ENCODE measurements around the gene LSM14A. TPM values are rescaled to one million over a fixed set of nuclear protein-coding genes. Genes with fewer than 3 reads are reported as not detected.
"Not testable (repeated sequence)": the region's sequence is repeated elsewhere in the genome, so short reads cannot be mapped to it uniquely, and the experiment has no call there.

LSM14A gene
- total RNA-seq, 1 donor from 2014 or later: 86.3 TPM

DNA sequence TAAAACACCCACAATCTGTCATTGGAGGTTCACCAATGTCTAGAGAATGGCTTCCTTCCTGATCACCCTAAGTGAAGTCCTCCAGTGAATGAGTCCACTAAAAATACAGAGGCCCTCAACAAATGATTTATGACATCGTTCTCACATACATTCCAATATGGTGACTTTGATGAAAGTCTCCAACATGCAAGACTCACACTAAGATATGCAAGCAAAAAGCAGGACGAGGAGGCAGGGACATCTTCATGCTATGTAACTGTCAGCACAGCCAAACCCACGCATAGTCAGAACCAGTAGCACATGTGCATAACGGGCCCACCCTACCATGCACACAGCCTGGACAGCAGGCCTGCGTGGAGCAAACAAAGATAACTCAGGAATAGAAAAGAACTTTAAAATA is 16.6 kb upstream of the LSM14A start:
- DNase-seq (ENCODE audit: extremely low read depth, low read depth, low spot score): no peak

DNA sequence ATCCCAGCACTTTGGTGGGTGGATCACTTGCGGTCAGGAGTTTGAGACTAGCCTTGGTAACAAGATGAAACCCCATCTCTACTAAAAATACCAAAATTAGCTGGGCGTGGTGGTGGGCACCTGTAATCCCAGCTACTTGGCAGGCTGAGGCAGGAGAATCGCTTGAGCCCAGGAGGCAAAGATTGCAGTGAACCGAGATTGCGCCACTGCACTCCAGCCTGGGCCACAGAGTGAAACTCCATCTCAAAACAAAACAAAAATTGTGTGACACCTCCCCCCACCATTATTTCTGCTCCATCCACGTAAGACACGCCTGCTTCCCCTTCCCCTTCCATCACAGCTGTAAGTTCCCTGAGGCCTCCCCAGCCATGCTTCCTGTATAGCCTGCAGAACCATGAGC is 13.3 kb upstream of the LSM14A start:
- not testable (repeated sequence) for DNase-seq (ENCODE audit: extremely low read depth, low read depth, low spot score)

DNA sequence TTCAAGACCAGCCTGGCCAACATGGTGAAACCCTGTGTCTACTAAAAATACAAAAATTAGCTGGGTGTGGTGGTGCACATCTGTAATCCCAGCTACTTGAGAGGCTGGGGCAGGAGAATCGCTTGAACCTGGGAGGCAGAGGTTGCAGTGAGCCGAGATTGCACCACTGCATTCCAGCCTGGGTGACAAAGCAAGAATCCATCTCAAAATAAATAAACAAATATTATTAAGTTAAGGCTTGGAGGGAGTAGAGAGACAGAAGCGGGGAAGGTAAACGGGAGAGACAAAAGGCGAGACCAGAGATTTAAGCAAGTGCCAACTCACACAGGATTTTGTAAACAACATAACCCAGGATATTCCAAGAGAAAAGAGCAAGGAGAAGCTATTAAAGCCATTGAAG is 12.8 kb upstream of the LSM14A start:
- not testable (repeated sequence) for DNase-seq (ENCODE audit: extremely low read depth, low read depth, low spot score)

DNA sequence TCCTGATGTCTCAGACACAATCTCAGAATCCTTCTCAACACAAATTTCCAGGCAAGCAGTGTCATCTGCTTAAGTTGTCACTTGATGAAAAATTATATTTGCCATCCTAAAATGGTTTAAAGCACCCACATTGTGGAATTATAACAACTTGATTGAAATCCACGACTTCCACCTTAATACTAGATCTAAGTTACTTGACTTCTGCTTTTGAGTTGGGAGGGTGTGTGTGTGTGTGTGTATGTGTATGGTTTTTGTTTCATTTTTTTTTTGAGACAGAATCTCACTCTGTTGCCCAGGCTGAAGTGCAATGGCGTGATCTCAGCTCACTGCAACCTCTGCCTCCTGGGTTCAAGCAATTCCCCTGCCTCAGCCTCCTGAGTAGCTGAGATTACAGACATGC is 10.4 kb upstream of the LSM14A start:
- not testable (repeated sequence) for DNase-seq (ENCODE audit: extremely low read depth, low read depth, low spot score)

DNA sequence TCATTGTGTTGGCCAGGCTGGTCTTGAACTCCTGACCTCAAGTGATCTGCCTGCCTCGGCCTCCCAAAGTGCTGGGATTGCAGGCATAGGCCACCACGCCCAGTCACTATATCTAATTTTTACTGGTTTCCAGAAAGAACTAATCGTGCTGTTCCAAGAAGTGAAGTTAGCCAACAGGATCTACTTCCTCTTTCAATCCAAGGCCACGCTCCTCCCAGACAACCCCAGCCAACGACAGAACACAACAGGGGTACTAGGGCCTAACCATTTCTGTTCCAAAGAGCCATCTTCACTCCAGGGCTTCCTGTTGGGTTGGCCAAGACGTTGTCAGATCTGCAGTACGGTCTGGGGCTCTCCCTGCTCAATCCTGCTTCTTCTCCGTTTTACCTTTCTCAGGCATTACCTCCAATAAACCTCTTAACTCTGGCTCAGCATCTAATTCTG is 7.0 kb upstream of the LSM14A start:
- DNase-seq (ENCODE audit: extremely low read depth, low read depth, low spot score): no peak

DNA sequence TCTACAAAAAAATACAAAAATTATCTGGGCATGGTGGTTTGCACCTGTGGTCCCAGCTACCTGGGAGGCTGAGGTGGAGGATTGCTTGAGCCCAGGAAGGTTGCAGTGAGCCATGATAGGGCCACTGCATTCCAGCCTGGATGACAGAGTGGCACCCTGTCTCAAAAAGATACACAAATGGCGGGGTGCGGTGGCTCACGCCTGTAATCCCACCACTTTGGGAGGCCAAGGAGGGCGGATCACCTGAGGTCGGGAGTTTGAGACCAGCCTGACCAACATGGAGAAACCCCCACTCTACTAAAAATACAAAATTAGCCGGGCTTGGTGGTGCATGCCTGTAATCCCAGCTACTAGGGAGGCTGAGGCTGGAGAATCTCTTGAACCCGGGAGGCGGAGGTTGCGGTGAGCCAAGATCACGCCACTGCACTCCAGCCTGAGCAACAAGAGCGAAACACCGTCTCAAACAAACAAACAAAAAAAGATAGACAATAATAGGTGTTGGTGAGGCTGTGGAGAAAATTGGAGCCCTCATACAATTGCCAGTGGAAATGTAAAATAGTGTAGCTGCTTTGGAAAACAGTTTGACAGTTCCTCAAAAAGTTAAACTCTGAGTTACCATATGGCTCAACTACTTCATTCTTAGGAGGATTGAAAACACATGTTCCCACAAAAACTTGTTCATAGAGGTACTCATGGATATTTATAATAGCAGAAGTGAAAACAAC is 2.7 kb upstream of the LSM14A start:
- DNase-seq (ENCODE audit: extremely low read depth, low read depth, low spot score): not testable (repeated sequence)

DNA sequence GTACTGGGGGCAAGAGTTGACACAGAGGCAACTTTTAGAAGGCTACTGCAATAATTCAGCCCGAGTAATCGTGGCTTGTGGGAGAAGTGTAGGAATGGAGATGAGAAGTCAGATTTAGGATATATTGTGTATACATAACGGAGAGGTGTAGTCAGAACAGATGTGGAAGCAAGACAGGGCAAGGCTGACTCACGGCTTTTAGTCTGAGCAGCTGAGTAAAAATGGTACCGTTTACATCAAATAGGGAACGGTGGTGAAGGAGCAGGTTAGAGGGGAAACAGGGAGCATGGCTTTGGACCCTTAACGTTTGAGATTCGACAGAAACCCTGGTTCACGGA is 796 bp upstream of the LSM14A start:
- no peak for DNase-seq (ENCODE audit: extremely low read depth, low read depth, low spot score)

DNA sequence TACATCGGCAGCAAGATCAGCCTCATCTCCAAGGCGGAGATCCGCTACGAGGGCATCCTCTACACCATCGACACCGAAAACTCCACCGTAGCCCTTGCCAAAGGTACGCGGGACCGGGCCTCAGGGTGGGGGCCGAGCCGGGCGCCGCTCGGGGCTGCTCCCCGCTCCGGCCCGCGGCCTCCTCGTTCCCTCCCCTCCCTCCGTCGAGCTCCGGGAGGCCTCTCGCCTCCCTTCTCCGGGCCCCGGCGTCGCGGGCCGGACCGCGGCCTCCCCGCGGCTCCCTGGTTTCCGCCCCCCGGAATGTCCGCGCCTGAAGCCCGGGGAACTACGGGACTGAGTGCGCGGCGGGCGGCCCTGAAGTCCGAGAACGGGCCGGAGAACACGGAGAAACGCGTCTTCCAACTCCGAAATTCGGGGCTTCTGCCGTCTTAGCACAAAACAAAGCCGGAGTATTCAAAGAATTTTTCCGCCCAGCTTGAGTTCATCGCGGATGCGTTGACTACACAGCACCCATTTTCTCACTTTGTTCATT is 423 bp downstream of the LSM14A start:
- no peak for DNase-seq (ENCODE audit: extremely low read depth, low read depth, low spot score)

DNA sequence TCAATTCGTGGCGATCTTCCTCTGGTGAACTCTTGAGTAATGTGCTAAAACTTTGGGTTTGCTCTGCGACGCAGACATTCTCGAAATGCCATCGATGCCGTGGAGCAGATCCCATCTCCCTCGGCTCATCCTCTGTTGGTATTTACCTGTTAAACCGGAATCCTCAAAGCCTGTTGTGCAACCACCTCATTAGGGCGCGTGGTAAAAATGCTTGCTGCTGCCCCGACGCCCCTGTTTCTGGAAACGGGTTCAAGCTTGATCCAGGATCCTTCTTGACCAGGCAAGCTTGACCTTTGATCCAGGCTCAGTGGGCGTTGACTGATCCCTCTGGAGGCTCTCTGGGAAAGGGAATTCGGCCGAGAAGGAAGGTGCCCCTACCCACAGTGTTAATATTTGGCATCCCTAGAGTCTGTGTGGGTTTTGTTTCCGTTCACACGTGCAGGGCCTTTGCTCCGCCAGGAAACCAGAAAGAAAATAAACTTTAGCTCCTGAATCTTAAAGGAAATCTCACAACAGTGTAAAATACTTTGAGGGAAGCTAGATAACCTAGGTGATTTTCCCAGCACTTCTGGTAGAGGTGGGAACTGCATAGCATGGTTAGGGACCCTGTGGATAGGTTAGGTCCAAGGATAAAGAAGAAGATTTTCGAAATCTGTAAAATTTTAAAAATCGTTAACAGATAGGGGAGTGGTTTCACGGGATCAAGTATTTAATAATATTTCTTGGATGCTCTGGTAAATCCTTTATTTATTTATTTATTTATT is 1.1 kb downstream of the LSM14A start:
- DNase-seq (ENCODE audit: extremely low read depth, low read depth, low spot score): no peak

DNA sequence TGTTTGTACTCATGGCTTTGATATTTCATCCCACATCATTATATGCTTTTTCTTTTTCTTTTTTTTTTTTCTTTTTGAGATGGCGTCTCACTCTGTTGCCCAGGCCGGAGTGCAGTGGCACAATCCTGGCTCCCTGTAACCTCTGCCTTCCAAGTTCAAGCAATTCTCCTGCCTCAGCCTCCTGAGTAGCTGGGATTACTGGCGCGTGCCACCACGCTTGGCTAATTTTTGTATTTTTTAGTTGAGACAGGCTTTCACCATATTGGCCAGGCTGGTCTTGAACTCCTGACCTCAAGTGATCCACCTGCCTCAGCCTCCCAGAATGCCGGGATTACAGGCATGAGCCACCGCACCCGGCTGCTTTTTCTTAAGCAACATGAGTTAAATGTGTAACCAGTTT is 2.9 kb downstream of the LSM14A start:
- DNase-seq (ENCODE audit: extremely low read depth, low read depth, low spot score): not testable (repeated sequence)

DNA sequence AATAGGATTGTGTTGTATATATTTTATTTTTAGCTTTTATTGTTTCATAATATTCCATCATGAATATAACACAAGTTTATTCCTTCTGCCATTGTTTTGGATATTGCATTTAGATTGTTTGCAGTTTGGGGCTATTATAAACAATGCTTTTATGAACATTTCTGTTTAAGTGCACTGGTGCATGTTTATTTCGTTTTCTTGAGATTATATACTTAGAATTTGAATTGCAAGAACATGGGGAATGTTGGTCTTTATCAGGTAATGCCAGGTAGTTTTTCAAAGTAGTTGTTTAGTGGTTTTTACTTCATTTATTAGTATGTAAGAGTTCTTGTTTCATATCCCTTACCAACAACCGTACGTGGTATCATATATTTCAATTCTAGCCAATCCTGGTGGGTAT is 4.3 kb downstream of the LSM14A start:
- no peak for DNase-seq (ENCODE audit: extremely low read depth, low read depth, low spot score)

DNA sequence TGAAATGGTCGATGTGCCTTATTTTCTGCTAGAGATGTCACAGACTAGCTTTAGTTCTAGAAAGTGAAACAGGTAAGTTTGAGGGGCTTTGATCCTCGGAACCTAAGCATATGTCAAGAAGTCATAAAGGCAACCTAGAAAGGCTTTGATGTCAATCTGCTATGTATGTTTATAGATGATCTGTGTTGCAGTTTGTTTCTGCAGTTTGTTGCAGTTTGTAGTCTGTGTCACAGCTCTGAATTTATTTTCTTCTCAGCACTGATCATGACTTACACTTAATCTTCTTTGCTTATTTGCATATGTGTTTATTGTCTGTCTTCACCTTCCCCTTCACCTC is 5.9 kb downstream of the LSM14A start:
- DNase-seq (ENCODE audit: extremely low read depth, low read depth, low spot score): no peak

DNA sequence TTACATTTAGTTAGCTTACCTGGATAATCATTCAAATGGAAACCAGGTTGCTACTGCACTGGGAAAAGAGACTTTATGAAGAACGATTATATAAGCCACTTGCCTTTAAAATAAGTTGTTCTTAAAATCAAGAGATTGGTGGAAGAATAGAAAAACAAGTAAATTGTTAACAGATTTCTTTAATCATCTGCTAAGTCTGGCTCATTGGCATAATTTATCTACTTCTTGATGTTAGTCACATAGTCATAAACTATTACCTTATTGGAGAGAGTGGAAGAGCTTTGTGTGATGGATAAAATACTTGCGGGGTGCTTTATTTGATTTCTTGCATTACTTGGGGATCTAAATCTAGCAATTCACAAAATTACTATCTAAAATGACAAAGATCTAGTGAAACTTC is 6.8 kb downstream of the LSM14A start:
- no peak for DNase-seq (ENCODE audit: extremely low read depth, low read depth, low spot score)

DNA sequence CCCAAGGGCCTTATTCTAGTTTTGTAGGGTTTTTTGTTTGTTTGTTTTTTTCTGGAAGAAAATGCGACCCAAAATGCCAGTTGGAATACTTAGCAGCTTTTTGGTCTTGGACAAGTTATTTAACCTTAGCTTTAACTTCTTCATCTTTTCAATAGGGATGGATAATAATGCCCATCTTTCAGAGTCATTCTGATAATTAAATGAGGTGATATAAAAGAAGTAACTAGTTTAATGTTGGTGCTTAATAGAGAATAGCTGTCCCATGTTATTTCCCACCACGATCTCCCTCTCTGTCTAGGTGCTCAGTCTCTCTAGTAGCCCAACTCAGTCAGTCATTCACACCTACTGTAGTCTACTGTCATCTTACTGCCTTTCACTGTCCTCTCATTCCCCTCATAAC is 8.0 kb downstream of the LSM14A start:
- no peak for DNase-seq (ENCODE audit: extremely low read depth, low read depth, low spot score)

DNA sequence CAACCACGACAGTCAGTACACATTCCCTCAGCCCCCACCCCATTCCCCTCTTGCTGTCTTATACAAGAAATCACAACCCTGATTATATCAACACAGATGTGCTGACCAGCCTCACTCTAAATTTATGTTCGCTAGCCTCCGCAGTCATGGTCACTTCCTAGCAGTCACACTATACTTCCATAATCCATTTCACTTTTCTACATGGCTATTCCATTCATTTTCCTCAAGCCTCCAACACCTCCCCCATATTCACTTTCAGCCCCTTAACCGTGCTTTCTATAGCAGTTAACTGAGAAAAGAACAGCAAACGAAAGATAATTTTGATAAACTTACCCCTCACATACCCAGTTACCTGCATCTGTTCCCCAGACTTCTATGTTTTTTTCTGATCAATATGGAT is 8.4 kb downstream of the LSM14A start:
- no peak for DNase-seq (ENCODE audit: extremely low read depth, low read depth, low spot score)

DNA sequence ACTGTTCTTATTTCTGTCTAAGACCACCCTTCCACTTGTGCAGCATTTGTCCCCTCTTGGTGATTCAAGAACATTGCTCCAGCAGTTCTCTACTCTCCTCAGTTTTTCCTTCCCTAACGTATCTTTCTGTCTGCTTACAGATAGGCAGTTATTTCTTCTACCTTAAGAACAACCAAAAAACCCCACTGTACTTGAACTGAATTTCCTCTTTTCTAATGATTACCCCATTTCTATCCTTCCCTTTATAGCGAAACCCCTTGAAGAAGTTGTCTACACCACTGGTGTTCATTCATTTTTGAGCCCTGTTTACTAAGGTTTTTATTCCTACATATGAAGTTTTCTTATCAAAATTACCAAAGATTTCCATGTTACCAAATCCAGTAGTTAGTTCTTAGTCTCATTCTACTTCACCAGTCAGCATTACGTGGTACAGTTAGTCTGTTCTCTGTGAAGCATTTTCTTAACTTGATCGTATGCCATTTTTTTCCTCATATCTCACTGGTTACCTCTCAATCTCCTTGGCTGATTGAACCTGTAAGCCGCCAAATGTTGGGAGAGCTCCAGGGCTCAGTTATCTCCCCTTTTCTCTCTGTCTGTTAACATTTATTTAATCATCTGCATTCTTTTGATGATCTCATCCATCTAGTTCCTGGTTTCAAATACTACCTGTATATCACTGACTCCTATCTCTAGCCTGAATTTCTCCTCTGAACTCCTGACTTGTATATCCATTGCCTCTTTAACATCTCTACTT is 9.0 kb downstream of the LSM14A start:
- no peak for DNase-seq (ENCODE audit: extremely low read depth, low read depth, low spot score)

DNA sequence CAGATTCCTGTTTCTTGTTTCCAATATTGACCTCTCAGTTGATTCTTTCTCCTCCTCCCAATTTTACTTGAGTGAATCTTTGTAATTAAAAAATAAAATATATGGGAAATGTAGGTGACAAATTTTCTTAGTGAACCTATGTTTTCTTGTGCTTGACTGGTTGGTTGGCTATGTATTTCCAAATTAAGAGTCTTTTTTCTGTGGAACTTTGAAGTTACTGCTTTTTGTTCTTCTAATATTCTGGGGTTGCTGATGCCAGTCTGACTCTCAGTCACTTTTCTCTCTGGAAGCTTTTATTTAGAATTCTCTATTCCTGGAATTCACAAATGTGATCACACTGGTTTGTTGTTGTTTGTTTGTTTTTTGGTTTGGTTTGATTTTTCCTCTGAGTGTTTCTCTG is 9.8 kb downstream of the LSM14A start:
- no peak for DNase-seq (ENCODE audit: extremely low read depth, low read depth, low spot score)

DNA sequence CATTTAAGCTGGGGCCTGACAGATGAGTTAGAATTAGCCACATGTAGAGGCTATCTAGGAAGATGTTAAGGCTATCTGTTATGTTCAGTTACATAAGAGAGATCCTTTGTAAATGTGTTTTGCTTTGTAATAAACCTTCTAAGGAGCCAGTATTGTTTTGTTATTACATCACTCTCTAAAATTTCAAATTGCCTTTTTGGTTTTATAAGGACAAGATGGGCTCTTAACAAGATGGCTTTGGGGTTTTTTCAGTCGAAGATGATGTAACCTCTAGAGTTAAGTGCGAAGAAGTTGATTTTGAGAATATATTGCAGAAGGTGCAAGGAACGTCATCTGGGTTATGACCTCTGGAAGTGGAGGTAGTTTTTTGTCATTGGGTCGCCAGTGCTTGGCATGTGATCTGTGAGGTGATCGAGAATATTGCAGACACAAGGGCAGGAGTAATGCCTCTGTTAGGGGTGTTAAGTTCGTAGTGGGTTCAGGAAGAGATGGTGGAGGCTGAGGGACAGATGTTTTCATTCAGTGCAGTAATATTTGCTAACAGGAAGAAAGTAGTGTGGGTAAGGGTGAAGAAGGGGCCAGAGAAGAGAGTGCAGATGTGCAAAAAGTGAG is 12.7 kb downstream of the LSM14A start:
- DNase-seq (ENCODE audit: extremely low read depth, low read depth, low spot score): no peak

DNA sequence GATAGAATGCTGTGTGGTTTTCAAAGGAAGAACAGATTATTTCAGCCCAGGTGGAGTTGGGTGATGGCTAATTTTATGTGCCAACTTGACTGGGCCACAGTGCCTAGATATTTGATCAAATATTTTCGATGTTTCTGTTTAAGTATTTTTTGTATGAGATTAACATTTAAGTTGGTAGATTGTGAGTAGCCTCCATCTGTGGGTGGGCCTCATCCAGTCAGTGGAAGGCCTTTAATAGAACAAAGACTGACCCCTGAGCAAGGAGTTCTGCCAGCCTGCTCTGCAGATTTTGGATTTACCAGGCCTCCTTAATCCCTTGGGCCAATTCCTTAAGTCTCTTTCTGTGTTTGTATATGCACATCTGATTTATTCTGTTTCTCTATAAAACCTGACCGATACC is 13.9 kb downstream of the LSM14A start:
- no peak for DNase-seq (ENCODE audit: extremely low read depth, low read depth, low spot score)

DNA sequence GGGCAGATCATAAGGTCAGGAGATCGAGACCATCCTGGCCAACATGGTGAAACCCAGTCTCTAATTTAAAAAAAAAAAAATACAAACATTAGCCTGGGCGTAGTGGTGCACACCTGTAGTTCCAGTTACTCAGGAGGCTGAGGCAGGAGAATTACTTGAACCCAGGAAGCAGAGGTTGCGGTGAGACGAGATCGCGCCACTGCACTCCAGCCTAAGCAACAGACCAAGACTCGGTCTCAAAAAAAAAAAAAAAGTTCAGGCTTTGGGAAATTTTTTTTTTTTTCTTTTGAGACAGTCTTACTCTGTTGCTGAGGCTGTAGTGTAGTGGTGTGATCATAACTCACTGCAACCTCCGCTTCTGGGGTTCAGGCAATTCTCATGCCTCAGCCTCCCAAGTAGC is 14.7 kb downstream of the LSM14A start:
- no peak for DNase-seq (ENCODE audit: extremely low read depth, low read depth, low spot score)

DNA sequence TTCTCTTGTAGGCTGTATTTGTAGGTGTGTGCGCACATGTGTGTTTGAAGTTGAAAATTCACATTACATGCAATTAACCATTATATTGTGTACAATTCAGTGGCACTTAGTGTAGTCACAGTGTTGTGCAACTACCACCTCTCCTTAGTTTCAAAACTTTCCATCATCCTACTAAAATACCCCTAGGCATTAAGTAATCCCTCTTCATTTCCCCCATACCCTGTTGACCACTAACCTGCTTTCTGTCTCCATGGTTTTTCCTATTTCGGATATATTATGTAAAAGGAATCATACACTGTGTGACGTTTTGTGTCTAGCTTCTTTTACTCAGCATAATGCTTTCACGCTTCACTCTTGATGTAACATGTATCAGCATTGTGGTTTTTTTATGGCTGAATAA is 16.1 kb downstream of the LSM14A start:
- no peak for DNase-seq (ENCODE audit: extremely low read depth, low read depth, low spot score)

Measured in glomerular endothelial cell (primary cell).